ENCODE results near the gene RAI1.

Gene RAI1

DNA sequence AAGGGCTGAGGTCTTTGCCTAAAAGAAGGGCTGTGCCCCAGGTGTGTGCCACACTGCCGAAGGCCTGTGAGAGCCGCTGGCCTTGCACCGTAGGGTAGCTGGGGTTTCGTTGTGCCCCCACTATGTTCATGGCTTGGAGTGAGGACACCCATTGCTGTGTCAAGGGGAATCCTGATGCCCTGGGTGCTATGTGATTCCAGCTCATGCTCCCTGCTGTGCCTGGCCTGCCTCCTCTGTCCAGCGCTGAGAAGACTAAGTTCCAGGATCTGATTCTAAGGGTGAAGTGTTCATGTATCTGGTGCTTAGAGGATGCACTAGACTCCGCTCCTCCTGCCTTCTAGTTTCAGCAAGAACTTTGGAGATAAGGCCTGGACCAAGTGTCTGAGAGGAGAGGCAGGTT lies 108.2 kb downstream of the RAI1 start:
- intact Hi-C loops (cut with DNase I) = loop anchor here (5.0 kb wide), 1 partner anchor 33 kb away; no protein-coding TSS in a partner anchor
- peak in 1 of 10 donors; percentile 69 for DNase-seq

DNA sequence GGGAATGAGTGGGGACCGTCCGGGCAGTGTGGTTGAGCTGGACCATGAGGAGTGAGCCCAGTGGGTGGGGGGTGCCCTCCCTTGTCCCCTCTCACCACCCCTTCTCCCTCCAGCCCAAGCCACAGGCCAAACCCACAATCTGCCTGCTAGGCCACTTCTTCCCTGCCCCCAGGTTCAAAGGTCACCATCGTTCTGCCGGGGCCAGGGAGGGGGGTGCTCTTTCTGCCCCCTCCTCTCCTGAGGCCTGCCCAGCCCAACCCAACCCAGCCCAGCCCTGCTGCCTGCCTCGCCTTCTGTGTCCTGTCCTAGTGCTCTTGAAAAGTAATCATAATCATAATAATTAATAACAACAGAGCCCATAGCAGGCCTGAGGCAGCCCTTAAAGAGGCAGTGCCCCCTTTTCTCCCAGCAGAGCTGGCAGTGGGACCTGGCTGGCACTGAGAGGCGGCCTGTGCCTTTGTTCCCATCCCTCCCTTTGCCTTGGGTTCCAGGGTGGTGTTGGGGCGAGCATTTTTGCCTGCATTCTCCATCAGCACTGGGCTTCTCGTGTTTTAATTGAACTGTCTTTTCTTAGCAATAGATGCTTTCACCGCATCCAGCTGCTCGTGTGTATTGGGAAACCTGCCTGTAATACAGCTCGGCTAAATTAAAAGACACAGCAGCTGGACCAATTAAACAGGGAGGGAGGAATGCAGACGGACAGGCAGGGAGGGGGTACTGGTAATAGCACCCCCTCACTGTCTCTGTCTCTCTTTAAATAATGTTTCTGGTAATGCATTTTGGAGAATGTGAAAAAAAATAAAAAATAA lies 108.8 kb downstream of the RAI1 start:
- intact Hi-C loops (cut with DNase I) = loop anchor here (5.0 kb wide), 2 partner anchors 32 to 98 kb away; no protein-coding TSS in a partner anchor
- no peak for DNase-seq

DNA sequence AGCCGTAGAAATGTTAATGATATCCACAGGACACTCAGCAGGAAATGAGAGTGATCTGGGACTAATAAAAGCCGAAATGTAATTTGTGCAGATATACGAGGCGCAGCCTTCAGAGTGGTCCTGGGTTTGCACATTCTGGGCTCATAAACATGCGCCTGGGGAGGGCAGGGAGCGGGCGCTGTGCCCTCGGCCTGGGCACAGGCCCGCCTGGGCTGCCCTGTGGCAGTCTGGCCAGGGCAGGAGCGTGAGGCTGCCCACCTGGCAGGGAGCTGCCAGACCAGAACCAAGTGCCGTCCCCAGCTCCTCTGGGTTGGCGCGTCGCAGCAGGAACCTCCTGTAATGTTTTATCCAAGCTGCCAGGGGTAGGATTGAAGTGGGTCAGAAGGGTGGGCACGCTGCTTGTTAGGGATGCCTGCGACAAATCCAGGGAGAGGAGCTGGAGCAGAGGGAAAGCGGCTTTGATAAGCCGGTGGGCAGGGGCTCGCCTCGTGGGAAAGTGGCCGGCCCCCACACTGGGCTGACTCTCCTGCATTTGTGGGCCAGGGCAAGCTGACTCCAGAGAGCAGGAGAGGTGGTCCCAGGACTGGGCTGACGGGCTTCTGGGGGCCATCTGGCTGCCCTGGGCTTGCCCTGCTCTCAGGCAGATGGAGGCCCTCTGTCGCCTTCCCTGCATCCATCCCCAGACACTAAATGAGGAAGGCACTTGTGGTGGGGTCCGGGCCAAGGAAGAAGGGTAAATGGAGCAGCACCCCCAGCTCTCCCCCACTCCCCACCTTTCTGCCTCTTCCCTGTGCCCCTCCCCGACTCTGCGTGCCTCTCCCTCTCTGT lies 109.6 kb downstream of the RAI1 start:
- DNase-seq = peak in 1 of 10 donors; percentile 74
- intact Hi-C loops (cut with DNase I) = loop anchor here (5.0 kb wide), 1 partner anchor 99 kb away; no protein-coding TSS in a partner anchor

DNA sequence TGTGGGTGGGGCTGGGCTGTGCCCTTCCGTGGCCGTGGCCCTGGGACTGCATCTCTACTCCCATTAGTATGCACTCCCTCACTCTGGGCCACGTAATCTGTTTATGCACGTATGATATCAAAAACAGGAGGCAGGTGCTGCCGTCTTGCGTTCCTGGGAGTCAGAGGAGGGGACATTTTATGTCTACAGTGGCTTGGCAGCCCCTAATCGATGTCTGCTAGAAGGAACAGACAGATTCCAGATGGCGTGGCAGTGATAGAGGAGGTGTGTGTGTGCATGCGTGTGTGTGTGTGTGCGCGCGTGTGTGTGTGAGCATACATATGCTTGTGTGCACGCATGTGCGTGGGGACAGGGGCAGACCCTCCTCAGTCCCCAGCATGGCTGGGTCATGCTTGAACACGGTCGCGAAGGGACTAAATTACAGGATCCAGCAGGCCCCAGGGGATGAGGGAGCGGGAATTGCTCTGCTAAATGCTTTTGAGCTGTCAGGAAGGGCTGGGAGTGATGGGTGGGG lies 110.8 kb downstream of the RAI1 start:
- intact Hi-C loops (cut with DNase I) = loop anchor here (5.0 kb wide), 1 partner anchor 100 kb away; no protein-coding TSS in a partner anchor
- peak in 1 of 10 donors; percentile 81 for DNase-seq

DNA sequence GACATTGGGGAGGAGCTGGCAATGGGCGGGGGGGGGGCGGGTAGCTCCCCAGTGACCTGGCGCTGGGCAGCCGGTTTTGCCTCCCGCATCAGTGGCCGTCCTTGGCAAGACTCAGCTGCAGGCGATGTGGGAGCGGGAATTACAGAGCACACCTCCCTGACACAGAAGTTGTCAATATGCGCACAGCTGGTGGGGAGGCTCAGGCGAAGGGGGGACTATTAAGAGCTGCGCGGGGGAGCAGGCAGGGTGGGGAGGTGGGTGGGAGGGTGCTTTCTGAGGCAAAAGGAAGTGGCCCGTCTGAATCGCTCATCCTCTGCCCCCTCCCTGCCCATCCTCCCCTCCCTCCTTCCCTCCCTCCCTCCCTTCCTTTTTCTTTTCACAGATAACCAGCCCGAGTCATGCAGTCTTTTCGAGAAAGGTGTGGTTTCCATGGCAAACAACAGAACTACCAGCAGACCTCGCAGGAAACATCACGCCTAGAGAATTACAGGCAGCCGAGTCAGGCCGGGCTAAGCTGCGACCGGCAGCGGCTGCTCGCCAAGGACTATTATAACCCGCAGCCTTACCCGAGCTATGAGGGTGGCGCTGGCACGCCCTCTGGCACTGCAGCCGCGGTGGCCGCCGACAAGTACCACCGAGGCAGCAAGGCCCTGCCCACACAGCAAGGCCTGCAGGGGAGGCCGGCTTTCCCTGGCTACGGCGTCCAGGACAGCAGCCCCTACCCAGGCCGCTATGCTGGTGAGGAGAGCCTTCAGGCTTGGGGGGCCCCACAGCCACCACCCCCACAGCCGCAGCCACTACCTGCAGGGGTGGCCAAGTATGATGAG lies 111.5 kb downstream of the RAI1 start:
- DNase-seq = peak in 6 of 10 donors; percentile 60 to 95 (median 80)
- intact Hi-C loops (cut with DNase I) = loop anchor here (5.0 kb wide), 1 partner anchor 100 kb away; no protein-coding TSS in a partner anchor

DNA sequence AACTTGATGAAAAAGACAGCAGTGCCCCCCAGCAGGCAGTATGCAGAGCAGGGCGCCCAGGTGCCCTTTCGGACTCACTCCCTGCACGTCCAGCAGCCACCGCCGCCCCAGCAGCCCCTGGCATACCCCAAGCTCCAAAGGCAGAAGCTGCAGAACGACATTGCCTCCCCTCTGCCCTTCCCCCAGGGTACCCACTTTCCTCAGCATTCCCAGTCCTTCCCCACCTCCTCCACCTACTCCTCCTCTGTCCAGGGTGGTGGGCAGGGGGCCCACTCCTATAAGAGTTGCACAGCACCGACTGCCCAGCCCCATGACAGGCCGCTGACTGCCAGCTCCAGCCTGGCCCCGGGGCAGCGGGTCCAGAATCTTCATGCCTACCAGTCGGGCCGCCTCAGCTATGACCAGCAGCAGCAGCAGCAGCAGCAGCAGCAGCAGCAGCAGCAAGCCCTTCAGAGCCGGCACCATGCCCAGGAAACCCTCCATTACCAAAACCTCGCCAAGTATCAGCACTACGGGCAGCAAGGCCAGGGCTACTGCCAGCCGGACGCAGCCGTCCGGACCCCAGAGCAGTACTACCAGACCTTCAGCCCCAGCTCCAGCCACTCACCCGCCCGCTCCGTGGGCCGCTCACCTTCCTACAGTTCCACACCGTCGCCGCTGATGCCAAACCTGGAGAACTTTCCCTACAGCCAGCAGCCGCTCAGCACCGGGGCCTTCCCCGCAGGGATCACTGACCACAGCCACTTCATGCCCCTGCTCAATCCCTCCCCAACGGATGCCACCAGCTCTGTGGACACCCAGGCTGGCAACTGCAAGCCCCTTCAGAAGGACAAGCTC lies 112.3 kb downstream of the RAI1 start:
- intact Hi-C loops (cut with DNase I) = loop anchor here (5.0 kb wide), 1 partner anchor 101 kb away; no protein-coding TSS in a partner anchor

GRCh38 chr17:17794382-17794781 lies 113.1 kb downstream of the RAI1 start:
- intact Hi-C loops (cut with DNase I) = loop anchor here (5.0 kb wide), 1 partner anchor 102 kb away; no protein-coding TSS in a partner anchor

More for the DNA sequence above, 112.3 kb downstream of the RAI1 start:
- DNase-seq = peak in 2 of 10 donors; percentile 50 to 82

GRCh38 chr17:17795296-17795695 lies 114.0 kb downstream of the RAI1 start:
- no peak for DNase-seq
- intact Hi-C loops (cut with DNase I) = no loop called here

More at GRCh38 chr17:17794382-17794781, 113.1 kb downstream of the RAI1 start:
- DNase-seq = no peak

DNA sequence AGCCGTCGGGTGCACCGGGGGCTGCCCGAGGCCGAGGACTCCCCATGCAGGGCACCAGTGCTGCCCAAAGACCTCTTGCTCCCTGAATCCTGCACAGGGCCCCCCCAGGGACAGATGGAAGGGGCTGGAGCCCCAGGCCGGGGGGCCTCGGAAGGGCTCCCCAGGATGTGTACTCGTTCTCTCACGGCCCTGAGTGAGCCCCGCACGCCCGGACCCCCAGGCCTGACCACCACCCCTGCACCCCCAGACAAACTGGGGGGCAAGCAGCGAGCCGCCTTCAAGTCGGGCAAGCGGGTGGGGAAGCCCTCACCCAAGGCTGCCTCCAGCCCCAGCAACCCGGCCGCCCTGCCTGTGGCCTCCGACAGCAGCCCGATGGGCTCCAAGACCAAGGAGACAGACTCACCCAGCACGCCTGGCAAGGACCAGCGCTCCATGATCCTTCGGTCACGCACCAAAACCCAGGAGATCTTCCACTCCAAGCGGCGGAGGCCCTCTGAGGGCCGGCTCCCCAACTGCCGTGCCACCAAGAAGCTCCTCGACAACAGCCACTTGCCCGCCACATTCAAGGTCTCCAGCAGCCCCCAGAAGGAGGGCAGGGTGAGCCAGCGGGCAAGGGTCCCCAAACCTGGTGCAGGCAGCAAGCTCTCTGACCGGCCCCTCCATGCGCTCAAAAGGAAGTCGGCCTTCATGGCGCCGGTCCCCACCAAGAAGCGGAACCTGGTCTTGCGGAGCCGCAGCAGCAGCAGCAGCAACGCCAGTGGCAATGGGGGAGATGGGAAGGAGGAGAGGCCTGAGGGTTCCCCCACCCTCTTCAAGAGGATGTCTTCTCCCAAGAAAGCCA lies 114.9 kb downstream of the RAI1 start:
- intact Hi-C loops (cut with DNase I) = no loop called here
- peak in 1 of 10 donors; percentile 82 for DNase-seq

- intact Hi-C loops (cut with DNase I) = no loop called here
These were observed 115.5 kb downstream of the RAI1 start for GRCh38 chr17:17796787-17797061.

DNA sequence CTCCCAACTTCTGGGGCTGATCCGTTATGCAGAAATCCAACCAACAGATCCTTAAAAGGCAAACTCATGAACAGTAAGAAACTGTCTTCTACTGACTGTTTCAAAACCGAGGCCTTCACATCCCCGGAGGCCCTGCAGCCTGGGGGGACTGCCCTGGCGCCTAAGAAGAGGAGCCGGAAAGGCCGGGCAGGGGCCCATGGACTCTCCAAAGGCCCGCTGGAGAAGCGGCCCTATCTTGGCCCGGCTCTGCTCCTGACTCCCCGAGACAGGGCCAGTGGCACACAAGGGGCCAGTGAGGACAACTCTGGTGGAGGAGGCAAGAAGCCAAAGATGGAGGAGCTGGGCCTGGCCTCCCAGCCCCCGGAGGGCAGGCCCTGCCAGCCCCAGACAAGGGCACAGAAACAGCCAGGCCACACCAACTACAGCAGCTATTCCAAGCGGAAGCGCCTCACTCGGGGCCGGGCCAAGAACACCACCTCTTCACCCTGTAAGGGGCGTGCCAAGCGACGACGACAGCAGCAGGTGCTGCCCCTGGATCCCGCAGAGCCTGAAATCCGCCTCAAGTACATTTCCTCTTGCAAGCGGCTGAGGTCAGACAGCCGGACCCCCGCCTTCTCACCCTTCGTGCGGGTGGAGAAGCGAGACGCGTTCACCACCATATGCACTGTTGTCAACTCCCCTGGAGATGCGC lies 116.0 kb downstream of the RAI1 start:
- peak in 1 of 10 donors; percentile 69 for DNase-seq
- intact Hi-C loops (cut with DNase I) = no loop called here

More at GRCh38 chr17:17796787-17797061, 115.5 kb downstream of the RAI1 start:
- peak in 1 of 10 donors; percentile 78 for DNase-seq

- intact Hi-C loops (cut with DNase I) = no loop called here
- DNase-seq = no peak
These were observed 116.8 kb downstream of the RAI1 start for GRCh38 chr17:17798010-17798556.

DNA sequence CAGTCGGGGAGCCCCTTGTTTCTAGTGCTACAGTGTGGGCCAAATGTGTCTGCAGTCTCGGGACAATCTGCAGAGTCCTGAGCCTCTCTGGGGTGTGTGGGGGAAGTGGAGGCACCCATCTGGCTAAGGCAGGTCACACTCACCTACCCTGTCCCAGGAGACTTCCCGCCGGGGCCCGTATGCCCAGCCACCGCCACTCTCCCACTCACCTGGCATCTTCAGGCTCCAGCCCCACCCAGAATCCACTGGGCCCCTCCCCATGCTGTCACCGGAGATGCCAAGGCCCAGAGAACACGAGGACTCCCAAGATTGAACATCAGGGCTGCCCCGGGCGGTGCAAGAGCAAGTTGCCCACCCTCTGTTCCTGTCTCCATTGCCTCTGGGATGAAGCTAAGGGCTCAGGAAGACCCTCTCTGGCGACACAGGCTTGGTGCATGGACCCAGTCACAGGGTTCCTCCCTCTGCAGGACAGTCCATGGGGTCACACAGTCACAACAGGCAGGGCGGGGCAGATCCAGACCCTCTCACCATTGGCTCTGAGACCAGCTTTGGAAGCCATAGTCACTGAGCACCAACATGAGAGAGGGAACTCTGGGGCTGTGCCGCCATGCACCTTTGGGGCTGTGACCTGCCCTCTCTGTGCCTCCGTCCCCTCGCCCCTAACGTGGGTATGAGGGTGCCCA lies 117.5 kb downstream of the RAI1 start:
- intact Hi-C loops (cut with DNase I) = no loop called here
- no peak for DNase-seq

DNA sequence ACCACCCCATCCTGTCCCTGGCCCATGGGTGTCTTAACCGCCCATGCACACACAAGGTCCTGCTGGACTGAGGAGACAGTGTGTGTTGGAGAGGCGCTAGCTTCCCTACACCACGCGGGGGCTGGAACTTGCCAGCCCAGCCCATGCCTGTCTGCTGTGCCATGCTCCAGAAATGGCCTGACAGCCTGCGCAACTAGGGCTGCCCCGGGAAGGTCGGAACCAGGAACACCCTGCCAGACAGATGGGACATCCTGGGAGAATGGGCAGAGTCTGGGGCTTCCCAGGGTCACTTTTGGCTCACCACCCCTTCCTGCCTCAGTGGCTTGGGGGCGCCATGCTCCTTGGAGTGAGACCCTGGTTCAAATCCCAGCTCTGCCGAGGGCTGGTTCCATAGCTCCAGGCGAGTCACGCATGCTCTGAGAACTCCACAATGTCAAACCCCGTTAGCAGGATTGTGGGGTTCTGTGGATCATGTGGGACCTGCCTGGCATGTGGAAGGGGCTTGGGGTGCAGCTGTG lies 119.3 kb downstream of the RAI1 start:
- DNase-seq = peak in 1 of 10 donors; percentile 82
- intact Hi-C loops (cut with DNase I) = no loop called here

DNA sequence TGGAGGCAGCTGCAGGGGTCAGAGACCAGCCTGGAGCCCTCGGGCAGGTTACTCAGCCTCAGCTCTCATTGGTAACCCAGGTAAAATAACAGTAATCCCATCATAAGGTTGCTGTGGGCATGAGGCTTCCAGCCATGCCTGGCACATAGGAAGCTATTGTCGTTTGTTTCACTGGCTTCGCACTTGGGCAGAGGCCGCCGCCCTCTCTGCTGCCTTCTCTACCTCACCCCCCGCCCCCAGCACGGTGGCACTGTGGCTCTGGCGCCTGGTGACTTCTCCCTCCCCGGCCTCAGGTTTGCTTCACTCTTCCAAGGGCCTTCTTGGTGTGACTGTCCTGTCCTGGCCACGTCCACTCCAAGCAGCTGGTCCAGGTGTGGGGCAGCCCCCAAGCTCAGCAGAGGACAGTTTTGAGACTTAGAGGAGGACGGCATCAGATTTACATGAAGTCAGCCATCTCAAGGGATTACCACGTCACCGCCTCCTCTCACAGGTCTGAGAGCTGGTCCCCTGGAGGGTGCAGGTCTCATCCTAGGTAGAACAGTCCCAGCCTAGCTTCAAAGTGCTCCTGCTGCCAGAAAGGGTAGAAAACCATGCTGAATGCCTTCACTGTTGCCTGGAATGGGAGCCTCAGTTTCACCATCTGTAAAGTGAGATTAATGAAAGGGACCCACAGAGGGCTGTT lies 120.7 kb downstream of the RAI1 start:
- DNase-seq = peak in 1 of 10 donors; percentile 64
- intact Hi-C loops (cut with DNase I) = no loop called here

- intact Hi-C loops (cut with DNase I) = no loop called here
- no peak for DNase-seq
These were observed 122.7 kb downstream of the RAI1 start for GRCh38 chr17:17804007-17804406.

All from posterior cingulate gyrus (tissue), 11 donors.